Dedifferentiated amniotic fluid mesenchymal stem cell (primary cell): ENCODE results near the gene ARRDC4.

Source experiments
- DNase-seq: peaks from one replicate; pipeline ENCODE4 v3.0.0-alpha.2; 2016; ENCODE audit errors: extremely low spot score

Gene ARRDC4

GRCh38 chr15:97960364-97961066, at the start of gene ARRDC4:
ARRDC4 (plus strand) TSS chr15:97960703; CDS start chr15:97960862, 159 bp downstream.
- DNase-seq: peak; percentile 99

GRCh38 chr15:97914711-97915110, 45.8 kb upstream of the ARRDC4 start:
- no peak for DNase-seq

- DNase-seq: no peak
Measured at GRCh38 chr15:97915261-97915660, 45.2 kb upstream of the ARRDC4 start.

GRCh38 chr15:97921296-97921865, 39.1 kb upstream of the ARRDC4 start:
- DNase-seq: no peak

GRCh38 chr15:97929456-97930229, 30.9 kb upstream of the ARRDC4 start:
- no peak for DNase-seq

GRCh38 chr15:97930230-97930629, 30.3 kb upstream of the ARRDC4 start:
- DNase-seq: no peak

GRCh38 chr15:97931314-97931713, 29.2 kb upstream of the ARRDC4 start:
- no peak for DNase-seq

GRCh38 chr15:97933589-97933988, 26.9 kb upstream of the ARRDC4 start:
- DNase-seq: no peak

- DNase-seq: no peak
Measured at GRCh38 chr15:97940993-97941392, 19.5 kb upstream of the ARRDC4 start.

- DNase-seq: no peak
Measured at GRCh38 chr15:97941572-97941971, 18.9 kb upstream of the ARRDC4 start.

- no peak for DNase-seq
Measured at GRCh38 chr15:97944724-97945123, 15.8 kb upstream of the ARRDC4 start.

- no peak for DNase-seq
Measured at GRCh38 chr15:97947465-97948260, 12.8 kb upstream of the ARRDC4 start.

- DNase-seq: no peak
Measured at GRCh38 chr15:97953254-97953653, 7.2 kb upstream of the ARRDC4 start.

- DNase-seq: no peak
Measured at GRCh38 chr15:97953748-97954147, 6.8 kb upstream of the ARRDC4 start.

- no peak for DNase-seq
Measured at GRCh38 chr15:97955035-97955434, 5.5 kb upstream of the ARRDC4 start.

- no peak for DNase-seq
Measured at GRCh38 chr15:97955529-97955928, 5.0 kb upstream of the ARRDC4 start.

- DNase-seq: no peak
Measured at GRCh38 chr15:97959724-97960363, 659 bp upstream of the ARRDC4 start.

- DNase-seq: no peak
Measured at GRCh38 chr15:97961067-97961954, 808 bp downstream of the ARRDC4 start.

GRCh38 chr15:97962263-97962662, 1.8 kb downstream of the ARRDC4 start:
- no peak for DNase-seq

GRCh38 chr15:97963779-97964178, 3.3 kb downstream of the ARRDC4 start:
- DNase-seq: no peak

- DNase-seq: no peak
Measured at GRCh38 chr15:97966246-97966645, 5.7 kb downstream of the ARRDC4 start.
